Stomach (tissue), 9 donors: ENCODE results near the gene GPS1. TPM values are rescaled to one million over a fixed set of nuclear protein-coding genes. Genes with fewer than 3 reads are reported as not detected.

ENCODE experiments used
- DNase-seq, 2 donors: peaks; one replicate each; pipeline versions ENCODE4 v3.0.0 to v3.0.0-alpha.2; 2013 to 2019
- H3K27ac ChIP-seq, 5 donors: fragments of 200-600 bp in 4 of 5; sonication (generic) in 4 of 5; one replicate each; pipeline ENCODE4 v1.5.1; 2013 to 2019; ENCODE audit warnings: mild to moderate bottlenecking in 1 of 5, moderate library complexity in 1 of 5
- H3K27me3 ChIP-seq, 3 donors: fragments of 200-600 bp; sonication (generic); one replicate each; pipeline ENCODE4 v1.5.1; 2017 to 2019; ENCODE audit warnings: mixed run types in 1 of 3
- H3K36me3 ChIP-seq, 4 donors: fragments of 200-600 bp; sonication (generic); 1 replicate in 3 of 4; 2 replicates in 1 of 4; pipeline ENCODE4 v1.5.1; 2016 to 2019
- H3K4me1 ChIP-seq, 4 donors: fragments of 200-600 bp; sonication (generic); one replicate each; pipeline ENCODE4 v1.5.1; 2016 to 2019
- H3K4me3 ChIP-seq, 4 donors: fragments of 200-600 bp; sonication (generic) in 3 of 4; one replicate each; pipeline ENCODE4 v1.5.1; 2016 to 2019; ENCODE audit warnings: mild to moderate bottlenecking in 1 of 4
- H3K9me3 ChIP-seq, 4 donors: fragments of 200-600 bp; sonication (generic); one replicate each; pipeline ENCODE4 v1.5.1; 2016 to 2019
- EP300 ChIP-seq: sonication (generic); formaldehyde crosslinking; IDR thresholded peaks from one replicate; pipeline ENCODE4 v1.6.1; 2017; ENCODE audit warnings: antibody characterized with exemption
- POLR2A ChIP-seq, 4 donors: fragments of 450-650 bp; IDR thresholded peaks; one replicate each; pipeline ENCODE4 v1.6.1; 2016; ENCODE audit warnings: antibody characterized with exemption in 4 of 4, control low read depth in 2 of 4, mild to moderate bottlenecking in 1 of 4, moderate library complexity in 1 of 4
- POLR2AphosphoS5 ChIP-seq, 3 donors: sonication (generic); formaldehyde crosslinking; IDR thresholded peaks; one replicate each; pipeline ENCODE4 v1.6.1; 2016; ENCODE audit warnings: antibody characterized with exemption in 3 of 3
- WGBS, 5 donors: extraction: QIAGEN DNeasy Blood & Tissue Kit in 3 of 5; methylation state at CpG; one replicate each; pipeline versions ENCODE4 v1.1.5 to v1.1.7; 2013 to 2018; 5-methylcytosine and 5-hydroxymethylcytosine counted together
- intact Hi-C: fragments of 100-400 bp; cut with DNase I; formaldehyde crosslinking; loops from one replicate; pipeline ENCODE4 v1.15.1; 2023; ENCODE audit warnings: low total_unique reads
- polyA plus RNA-seq, 3 donors: library from polyadenylated mRNA; stranded (reverse); fragments of 200-250 nt; gene quantifications; one replicate each; pipeline ENCODE4 v1.2.3, GENCODE V29; 2013
- total RNA-seq, 5 donors: library from RNA; depleted of rRNA; stranded (reverse); fragments of >200 nt; gene quantifications; one replicate each; pipeline versions ENCODE4 v1.1.0 to v1.2.3, GENCODE V29; 2014 to 2016
- TF ChIP-seq, protein P1 (sequence below), 7 experiments: fragments of 450-650 bp in 4 of 7; fragments of 200-600 bp in 3 of 7; sonication (generic) in 3 of 7; IDR thresholded peaks; one replicate each; pipeline ENCODE4 v1.5.1; 2016 to 2019; ENCODE audit warnings: antibody characterized with exemption in 7 of 7, control low read depth in 2 of 7, mild to moderate bottlenecking in 1 of 7
- donor health status: healthy with polysubstance abuse.
- donor health status: Bipolar disorder and iron deficiency.
- donor health status: healthy.

Gene GPS1
- total and polyA plus RNA-seq, 8 donors: 28.0 to 329 (median 101) TPM

DNA sequence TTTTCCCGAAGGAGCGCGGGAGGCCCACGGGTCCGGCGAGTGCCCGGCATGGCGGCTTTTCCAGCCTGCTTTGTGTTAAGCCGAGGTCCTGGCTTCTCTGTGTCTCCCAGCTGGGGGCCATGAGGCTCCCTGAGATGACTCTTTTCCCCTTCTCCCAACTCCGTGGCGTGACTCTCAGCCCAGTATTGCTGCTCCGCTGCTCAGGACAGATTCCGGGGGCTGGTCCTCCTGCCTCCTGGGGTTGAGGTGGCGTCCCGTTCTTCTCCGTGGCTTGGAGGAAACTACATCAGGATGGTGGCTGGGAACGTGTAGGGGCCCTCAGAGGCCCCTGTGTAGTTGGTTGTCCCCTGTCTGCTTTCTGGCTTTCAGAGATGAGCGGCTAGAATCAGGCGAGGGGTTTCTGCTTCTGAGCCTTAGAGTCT is 951 bp downstream of the GPS1 start:
- DNase-seq: no peak
- 15 to 27% (median 20%) methylated on average over 11 to 19 of the region's 19 CpGs for WGBS, 5 donors
- TF ChIP-seq EP300 (no peak), POLR2AphosphoS5 (IDR thresholded peaks at IDR 0.05) (no peak), POLR2A (IDR thresholded peaks at IDR 0.05) (no peak)
- TF ChIP-seq, protein P1, sequence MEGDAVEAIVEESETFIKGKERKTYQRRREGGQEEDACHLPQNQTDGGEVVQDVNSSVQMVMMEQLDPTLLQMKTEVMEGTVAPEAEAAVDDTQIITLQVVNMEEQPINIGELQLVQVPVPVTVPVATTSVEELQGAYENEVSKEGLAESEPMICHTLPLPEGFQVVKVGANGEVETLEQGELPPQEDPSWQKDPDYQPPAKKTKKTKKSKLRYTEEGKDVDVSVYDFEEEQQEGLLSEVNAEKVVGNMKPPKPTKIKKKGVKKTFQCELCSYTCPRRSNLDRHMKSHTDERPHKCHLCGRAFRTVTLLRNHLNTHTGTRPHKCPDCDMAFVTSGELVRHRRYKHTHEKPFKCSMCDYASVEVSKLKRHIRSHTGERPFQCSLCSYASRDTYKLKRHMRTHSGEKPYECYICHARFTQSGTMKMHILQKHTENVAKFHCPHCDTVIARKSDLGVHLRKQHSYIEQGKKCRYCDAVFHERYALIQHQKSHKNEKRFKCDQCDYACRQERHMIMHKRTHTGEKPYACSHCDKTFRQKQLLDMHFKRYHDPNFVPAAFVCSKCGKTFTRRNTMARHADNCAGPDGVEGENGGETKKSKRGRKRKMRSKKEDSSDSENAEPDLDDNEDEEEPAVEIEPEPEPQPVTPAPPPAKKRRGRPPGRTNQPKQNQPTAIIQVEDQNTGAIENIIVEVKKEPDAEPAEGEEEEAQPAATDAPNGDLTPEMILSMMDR (IDR thresholded peaks at IDR 0.05): no peak
- H3K4me3 ChIP-seq: peak overlapping the region; percentile 67 to 88 (median 86)
- no peaks in the 10 kb centered on the region for H3K9me3 ChIP-seq
- peak overlapping the region in 3 of 5 donors; percentile 41 to 85 (median 82) for H3K27ac ChIP-seq
- intact Hi-C loops: no loop called here
- H3K27me3 ChIP-seq: no peaks in the 10 kb centered on the region
- peaks cover 28 to 55% (median 48%) of the 10 kb centered on the region in 4 donors for H3K4me1 ChIP-seq
- H3K36me3 ChIP-seq: peaks cover 36 to 72% (median 68%) of the 10 kb centered on the region in 4 donors

DNA sequence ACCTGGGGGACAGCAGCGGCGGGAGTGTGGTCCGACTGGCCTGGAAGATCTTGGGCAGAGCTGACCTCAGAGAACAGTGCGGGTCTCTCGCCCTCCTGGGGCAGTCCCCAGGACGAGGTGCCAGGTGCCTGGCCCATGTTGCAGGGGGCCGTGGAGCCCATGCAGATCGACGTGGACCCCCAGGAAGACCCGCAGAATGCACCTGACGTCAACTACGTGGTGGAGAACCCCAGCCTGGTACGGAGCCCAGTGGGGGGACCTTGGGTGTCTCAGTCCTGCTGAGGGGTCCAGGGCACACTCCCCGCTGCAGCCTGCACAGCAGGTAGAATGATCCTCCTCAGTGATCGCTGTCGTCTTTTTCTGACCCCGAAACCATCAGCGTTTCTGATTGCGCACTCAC is 1.4 kb downstream of the GPS1 start:
- H3K4me1 ChIP-seq: peaks cover 28 to 55% (median 48%) of the 10 kb centered on the region in 4 donors
- H3K9me3 ChIP-seq: no peaks in the 10 kb centered on the region
- WGBS, 5 donors: 83 to 88% (median 86%) methylated on average over 15 to 19 of the region's 19 CpGs
- peak overlapping the region in 2 of 5 donors; percentile 82 to 85 for H3K27ac ChIP-seq
- intact Hi-C loops: no loop called here
- no peak for DNase-seq
- H3K36me3 ChIP-seq: peaks cover 41 to 72% (median 68%) of the 10 kb centered on the region in 4 donors
- peak overlapping the region; percentile 67 to 88 (median 86) for H3K4me3 ChIP-seq
- no peak for TF ChIP-seq POLR2AphosphoS5 (IDR thresholded peaks at IDR 0.05)
- TF ChIP-seq, protein P1 (IDR thresholded peaks at IDR 0.05): no peak
- TF ChIP-seq POLR2A (IDR thresholded peaks at IDR 0.05): no peak
- TF ChIP-seq EP300: no peak
- H3K27me3 ChIP-seq: no peaks in the 10 kb centered on the region

DNA sequence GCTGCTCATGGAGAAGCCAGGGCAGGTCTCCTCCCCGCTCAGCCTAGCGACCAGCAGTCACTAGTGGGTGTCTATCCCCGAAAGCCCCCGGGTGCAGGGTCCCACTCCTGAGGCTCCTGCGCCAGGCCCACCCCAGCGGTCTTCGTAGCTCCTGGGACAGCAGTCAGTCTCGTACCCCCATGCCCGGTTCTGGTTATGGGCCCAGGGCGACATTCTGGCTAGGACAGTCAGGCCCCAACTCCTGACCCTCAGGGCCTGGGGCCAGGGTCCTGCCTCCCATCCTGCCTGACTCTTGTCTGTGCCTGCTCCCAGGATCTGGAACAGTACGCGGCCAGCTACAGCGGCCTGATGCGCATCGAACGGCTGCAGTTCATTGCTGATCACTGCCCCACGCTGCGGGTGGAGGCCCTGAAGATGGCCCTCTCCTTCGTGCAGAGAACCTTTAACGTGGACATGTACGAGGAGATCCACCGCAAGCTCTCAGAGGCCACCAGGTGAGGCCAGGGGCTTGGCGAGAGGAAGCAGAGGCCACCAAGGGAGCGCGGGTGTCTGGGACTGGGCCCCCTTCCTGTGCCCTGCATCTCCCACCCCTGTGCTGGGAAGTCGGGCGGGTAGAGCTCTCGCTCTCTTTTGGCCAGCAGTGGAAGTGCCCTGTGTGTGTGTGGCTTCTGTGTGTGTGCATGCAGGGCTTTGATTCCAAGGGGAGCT is 2.0 kb downstream of the GPS1 start:
- intact Hi-C loops: no loop called here
- no peak for DNase-seq
- H3K9me3 ChIP-seq: no peaks in the 10 kb centered on the region
- no peak overlapping the region for H3K4me3 ChIP-seq
- no peaks in the 10 kb centered on the region for H3K27me3 ChIP-seq
- 90 to 95% (median 93%) methylated on average over 19 to 28 of the region's 28 CpGs for WGBS, 5 donors
- peaks cover 41 to 72% (median 68%) of the 10 kb centered on the region in 4 donors for H3K36me3 ChIP-seq
- no peak for TF ChIP-seq POLR2A (IDR thresholded peaks at IDR 0.05)
- TF ChIP-seq EP300: no peak
- TF ChIP-seq POLR2AphosphoS5 (IDR thresholded peaks at IDR 0.05): no peak
- TF ChIP-seq, protein P1 (IDR thresholded peaks at IDR 0.05): no peak
- peaks cover 28 to 55% (median 47%) of the 10 kb centered on the region in 4 donors for H3K4me1 ChIP-seq
- H3K27ac ChIP-seq: no peak overlapping the region

DNA sequence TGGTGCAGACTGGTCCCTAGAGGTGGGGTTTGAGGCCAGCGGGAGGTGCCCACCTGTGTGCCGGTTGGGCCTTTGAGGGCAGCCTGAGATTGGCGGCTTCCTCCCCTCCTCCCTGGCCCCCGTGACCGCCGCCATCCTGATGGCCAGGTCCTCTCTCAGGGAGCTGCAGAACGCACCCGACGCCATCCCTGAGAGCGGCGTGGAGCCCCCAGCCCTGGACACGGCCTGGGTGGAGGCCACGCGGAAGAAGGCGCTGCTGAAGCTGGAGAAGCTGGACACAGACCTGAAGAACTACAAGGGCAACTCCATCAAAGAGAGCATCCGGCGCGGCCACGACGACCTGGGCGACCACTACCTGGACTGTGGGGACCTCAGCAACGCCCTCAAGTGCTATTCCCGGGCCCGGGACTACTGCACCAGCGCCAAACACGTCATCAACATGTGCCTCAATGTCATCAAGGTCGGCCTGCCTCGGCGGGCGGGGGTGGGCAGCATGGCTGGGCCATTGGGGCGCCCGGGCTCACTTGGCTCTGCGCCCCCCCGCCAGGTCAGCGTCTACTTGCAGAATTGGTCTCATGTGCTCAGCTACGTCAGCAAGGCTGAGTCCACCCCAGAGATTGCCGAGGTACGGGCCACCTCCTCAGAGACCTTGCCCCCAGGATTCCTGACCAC is 2.8 kb downstream of the GPS1 start:
- 84 to 93% (median 87%) methylated on average over 21 to 38 of the region's 38 CpGs for WGBS, 5 donors
- no peaks in the 10 kb centered on the region for H3K27me3 ChIP-seq
- no peak for DNase-seq
- H3K4me1 ChIP-seq: peaks cover 28 to 50% (median 42%) of the 10 kb centered on the region in 4 donors
- no peak overlapping the region for H3K4me3 ChIP-seq
- H3K27ac ChIP-seq: no peak overlapping the region
- no peaks in the 10 kb centered on the region for H3K9me3 ChIP-seq
- TF ChIP-seq POLR2AphosphoS5 (IDR thresholded peaks at IDR 0.05) (no peak), EP300 (no peak), POLR2A (IDR thresholded peaks at IDR 0.05) (no peak)
- TF ChIP-seq, protein P1 (IDR thresholded peaks at IDR 0.05): no peak
- peaks cover 49 to 72% (median 68%) of the 10 kb centered on the region in 4 donors for H3K36me3 ChIP-seq
- intact Hi-C loops: no loop called here
